SKM-1 (cell line): ENCODE results near the gene TUBGCP2.

Experiments
- DNase-seq: peaks from one replicate; lab custom pipeline; 2025; ENCODE audit not compliant: unreplicated experiment; lab: John Stamatoyannopoulos, UW

TUBGCP2 gene

DNA sequence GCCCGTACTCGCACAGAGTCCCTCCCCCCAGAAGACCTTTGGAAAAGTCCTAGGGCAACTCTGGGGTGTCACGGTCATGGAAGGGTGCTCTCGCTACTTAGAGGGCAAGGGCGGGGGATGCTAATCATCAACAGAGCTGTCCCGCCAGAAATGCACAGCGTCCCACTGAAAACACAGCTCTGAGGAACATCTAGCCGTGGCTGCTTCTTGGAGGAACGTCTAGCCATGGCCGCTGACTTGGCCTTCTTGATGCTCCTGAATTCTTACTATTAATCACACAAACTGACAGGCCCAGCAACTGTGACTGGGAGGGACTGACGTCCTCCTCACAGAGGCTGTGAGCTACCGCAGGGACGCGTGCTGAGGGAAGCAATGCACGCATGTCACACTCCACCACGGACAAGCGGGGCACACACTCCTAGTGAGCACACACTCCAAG lies 1.7 kb downstream of the TUBGCP2 start:
- DNase-seq, result no peak

DNA sequence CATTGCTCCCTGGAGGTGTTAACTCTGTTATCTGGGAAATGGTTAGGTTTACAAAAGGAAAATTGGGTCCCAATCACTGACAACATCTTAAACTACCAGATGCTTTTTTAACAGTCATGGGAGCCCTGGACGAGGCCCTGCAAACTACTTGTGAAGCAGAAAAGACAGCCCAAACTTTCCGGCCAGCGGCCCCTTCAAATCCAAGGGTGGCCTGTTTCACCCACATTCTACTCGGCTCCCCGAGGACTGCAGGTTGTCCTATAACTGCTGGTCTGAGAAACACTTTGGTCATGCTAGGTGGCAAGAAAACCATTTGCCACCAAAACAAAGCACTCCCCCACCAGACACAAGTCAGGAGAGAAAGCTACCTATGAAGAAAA lies 2.6 kb downstream of the TUBGCP2 start:
- DNase-seq, result no peak

DNA sequence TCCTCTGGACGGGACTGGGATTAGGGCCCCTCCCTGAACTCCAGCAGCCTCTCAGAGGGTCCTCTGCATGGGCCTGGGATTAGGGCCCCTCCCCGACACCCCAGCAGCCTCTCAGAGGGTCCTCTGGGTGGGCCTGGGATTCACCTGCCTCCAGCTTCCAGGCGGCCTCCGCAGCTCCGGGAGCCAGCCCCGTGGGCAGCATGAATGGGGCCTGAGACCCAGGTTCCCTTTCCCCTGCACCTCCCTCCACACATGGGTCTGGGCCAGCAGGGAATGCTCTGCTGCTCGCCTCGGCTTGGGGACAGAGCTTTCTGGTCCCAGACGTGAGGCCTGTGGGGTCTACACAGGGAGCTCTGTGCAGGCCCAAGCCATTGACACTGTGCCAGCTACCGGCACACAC lies 5.5 kb downstream of the TUBGCP2 start:
- DNase-seq, result no peak

DNA sequence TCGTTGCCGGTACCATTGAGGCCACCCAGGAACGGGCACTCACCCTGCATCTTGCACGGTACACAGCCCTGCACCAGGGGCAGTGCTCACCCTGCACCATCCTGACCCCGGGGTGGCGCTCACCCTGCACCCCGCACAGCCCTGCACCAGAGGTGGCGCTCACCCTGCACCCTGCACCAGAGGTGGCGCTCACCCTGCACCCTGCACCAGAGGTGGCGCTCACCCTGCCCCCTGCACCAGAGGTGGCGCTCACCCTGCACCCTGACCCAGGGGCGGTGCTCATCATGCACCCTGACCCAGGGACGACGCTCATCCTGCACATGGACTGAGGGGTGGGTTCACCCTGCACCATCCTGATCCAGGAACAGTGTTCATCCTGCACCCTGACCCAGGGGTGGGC lies 6.4 kb downstream of the TUBGCP2 start:
- DNase-seq, result no peak

DNA sequence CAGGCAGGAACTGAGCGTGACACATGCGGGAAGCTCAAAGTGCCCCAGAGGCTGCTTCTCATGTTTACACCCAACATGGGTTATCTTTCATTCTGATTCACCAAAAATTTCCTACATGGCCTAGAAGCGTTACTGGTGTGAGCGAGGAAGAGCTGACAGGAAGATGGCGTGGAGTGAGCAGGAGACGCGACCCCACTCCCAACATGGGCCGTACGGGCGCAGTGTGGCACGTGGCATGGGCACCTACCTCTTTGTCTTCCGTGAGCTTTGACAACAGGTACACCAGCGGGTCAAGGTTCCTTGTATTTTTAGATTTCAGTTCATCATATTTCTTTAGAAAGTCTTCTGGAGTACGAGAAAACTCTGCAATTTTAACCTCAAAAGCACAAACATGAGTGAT lies 8.9 kb downstream of the TUBGCP2 start:
- DNase-seq, result no peak

DNA sequence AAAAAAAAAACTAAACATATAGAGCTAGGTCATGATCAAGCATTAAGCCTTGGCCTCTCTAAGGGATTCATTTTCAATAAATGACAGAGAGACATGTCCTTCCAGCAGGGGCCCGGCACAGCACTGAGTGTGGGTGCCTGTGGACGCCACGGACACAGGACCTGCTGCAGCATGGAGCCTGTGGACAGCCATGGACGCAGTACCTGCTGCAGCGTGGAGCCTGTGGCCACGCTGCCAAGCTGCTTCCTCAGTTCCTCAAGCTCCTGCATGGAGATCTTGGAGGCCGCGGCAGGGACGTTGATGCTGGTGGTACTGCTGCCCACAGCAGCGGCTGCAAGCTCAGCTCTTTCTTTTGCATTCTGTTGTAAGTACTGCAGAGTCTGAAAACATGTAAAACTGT lies 9.4 kb downstream of the TUBGCP2 start:
- no peak for DNase-seq

DNA sequence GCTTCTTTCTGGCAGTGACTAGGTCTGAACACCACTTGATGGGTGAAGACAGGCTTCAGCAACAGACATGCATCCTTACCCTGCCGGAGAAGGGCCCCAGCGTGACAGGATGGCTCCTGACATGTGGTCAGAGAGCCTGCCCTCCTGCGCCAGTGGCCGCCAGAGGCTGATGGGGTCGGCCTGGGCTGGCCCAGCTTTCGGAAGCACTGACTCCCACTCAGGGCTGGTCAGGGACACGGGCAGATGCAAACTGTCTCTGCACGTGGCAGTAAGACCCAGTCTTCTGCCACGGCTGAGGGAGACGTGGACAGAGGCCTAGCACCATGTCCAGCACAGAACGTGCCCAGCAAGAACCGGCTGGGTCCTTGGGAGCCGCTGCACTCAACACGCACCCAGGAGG lies 10.2 kb downstream of the TUBGCP2 start:
- no peak for DNase-seq

DNA sequence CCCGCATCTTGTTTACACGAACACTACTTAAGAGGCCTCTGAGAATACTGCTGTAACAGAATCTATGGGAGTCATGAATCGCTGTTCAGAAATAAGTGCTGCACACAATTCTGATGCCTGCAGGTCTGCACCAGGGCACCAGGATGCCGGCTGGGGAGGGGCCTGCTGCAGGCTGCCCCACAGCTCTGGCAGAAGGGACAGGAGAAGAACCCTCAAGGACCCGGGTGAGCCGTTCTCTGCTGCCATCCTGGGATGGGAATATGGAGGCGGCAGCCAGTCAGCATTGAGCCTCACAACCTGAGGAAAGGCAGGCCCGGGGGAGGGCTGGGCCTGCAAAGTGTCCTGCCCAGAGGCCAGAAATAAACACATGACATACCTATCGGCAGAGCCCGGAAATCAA lies 11.2 kb downstream of the TUBGCP2 start:
- DNase-seq, result no peak

DNA sequence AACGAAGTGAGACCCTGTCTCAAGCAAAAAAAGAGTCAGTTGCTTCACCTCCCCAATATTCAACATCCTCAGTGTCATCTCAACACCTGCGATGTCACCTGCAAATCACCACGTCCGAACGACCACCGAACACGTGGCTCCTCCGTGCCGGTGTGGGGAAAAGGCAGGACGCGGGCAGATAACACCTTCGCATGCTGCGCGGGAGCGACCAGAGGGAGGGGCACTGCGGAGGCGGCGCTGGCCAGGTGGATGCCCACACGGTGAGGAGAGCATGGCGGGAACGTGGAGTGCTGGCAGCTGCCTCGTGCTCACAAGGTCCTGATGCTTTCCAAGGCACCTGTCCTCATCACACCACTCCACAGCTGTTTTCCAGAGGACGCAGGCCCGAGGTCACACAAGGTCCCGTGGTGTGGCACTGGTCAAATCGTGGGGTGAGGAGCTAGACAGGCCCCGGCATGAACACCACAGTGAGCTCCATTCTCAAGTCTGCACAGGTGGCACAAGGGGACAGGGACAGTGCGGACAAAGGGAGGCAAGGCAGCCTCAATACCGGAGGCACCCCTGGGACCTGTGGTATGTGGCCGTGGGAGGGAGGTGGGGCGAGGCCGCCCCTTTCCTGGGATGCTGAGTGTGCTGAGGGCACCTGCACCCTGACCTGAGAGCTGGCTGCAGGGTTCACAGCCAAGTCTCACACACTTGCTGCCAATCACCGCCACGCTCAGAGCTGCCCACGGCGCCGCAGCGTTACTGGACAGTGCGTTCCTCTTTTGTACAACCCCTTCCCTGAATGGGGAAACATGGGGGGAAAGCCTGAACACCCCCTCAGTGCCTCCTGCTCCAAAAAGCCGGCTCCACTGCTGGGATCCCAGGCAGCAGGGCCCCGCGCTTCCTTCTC lies 13.0 kb downstream of the TUBGCP2 start:
- DNase-seq, result no peak

DNA sequence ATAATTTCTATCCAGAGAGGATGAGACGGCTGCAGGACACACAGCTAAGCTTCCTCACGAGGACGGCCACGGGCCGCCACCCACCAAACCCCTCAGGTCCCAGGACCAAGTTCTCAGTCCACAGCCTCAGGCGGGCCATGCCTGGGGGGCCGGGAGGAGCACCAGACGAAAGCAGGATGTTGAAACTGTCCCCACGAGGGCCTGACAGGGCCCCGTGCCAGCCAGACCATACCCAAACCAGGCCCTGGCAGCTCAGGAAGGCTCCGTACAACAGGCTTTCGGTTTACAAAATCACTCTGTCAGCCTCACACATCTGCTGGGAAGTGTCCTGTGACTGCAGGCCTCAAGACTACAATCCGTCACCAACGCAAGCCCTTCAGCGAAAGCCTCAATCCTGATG lies 14.5 kb downstream of the TUBGCP2 start:
- DNase-seq, result no peak

DNA sequence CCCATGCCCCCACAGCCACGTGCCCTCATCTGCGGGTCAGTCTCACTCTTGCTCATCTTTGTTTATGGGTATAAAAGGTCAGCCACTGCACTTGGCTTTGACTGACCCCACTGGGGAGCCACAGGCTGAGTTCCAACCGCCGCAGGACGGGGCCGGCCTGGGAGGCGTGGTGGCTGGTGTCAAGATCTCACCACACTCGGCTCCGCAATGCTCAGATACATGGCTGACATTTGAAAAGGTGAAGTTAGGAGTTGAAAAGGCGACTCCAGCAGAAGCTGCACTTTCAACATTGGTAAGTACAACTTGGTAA lies 14.9 kb downstream of the TUBGCP2 start:
- no peak for DNase-seq

DNA sequence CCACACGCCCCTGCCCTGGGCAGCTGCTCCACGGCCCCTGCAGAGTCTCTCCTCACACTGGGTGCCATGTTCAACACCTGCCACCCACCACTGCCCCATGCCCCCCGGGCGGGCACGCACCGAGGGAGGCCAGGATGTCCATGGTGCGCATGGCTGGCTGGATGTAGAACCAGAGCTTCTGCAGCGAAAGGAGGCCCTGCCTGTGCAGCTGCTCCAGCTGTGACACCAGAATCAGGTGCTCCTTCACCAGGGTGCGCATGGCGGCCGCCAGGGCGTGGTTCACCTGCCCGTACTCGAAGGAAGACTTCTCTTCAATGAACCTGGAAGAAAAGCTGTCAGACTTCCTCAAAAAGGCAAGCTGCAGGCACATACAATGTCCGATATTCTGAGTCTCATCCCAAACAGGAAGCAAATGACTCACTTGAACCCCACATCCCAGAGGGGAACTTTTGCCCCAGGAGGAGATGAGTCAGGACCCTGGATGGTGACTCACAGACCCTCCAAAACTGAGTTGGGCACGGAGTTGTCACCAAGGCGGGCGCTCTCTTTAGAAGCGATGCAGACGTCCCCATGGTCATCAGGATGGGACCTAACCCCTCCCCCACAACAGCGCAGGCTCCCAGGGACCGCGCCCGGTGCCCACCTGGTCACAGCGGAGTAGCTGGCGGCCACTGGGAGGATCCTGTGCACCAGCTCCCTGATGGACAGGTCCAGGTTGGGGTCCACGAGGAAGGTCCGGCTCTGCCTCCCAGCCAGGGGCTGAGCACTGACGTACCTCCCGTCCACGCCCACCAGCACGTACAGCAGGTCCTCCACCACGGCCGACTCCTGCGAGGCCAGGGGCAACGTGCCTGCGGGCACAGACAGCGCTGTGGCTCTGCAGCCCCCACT lies 15.5 kb downstream of the TUBGCP2 start:
- DNase-seq, result no peak

DNA sequence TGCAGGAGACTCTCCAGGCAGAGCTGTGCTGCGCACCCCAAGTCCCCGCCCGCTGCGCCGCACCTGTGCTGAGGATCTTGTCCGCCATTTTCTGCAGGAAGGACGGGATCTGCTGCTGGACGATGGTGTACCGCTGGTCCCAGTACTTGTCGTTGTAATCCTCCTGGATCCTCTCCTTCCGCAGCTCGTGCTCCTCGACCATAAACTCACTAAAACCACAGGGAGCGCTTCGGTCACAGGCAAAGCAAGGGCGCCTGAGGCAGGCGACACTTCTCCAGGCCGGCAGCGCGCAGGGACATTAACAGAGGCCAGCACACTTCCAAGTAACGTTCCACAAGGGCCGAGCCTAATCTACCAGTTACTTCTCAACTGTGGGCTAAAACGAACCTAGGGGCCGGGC lies 18.9 kb downstream of the TUBGCP2 start:
- no peak for DNase-seq

DNA sequence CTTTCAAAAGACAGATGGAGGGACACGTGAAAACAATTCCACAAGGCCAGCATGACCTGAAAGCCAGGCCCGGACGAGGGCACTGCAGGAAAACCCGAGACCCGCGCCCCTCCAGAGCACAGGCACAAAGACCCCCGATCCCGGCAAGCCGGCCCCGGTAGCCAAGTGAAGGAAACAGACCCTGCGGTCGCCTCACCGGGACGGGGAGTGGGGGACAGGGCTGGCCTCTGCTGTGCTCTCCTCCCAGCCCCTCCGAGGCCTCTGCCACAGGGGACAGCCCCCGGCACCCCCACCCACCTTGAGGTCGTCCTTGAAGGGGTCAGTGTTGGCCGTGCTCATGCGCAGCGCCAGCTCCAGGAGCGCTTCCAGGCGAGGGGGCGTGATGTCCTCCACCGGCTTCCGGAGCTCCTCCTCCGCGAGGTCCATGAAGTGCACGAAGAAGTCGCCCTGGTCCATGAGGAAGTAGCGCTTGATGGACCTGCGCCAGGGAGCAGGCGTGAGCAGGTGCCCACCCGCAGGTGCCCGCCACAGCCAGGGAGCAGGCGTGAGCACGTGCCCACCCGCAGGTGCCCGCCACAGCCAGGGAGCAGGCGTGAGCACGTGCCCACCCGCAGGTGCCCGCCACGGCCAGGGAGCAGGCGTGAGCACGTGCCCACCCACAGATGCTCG lies 20.7 kb downstream of the TUBGCP2 start:
- DNase-seq, result no peak

DNA sequence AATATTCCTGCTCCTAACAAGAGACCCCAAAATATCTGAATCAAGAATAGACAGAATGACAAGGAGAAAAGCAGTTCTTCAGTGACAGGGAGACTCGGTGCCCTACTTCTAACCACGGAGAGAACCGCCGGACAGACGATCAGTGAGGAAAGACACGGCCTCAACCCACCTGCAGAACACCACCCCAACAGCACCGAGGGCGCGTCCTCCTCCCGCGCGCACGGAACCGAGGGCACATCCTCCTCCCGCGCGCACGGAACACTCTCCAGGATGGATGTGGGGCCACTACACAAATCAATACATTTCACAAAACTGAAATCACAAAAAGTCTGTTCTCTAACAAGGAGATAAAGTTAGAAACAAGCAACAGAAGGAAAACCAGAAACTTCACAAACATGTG lies 22.3 kb downstream of the TUBGCP2 start:
- DNase-seq, result no peak

DNA sequence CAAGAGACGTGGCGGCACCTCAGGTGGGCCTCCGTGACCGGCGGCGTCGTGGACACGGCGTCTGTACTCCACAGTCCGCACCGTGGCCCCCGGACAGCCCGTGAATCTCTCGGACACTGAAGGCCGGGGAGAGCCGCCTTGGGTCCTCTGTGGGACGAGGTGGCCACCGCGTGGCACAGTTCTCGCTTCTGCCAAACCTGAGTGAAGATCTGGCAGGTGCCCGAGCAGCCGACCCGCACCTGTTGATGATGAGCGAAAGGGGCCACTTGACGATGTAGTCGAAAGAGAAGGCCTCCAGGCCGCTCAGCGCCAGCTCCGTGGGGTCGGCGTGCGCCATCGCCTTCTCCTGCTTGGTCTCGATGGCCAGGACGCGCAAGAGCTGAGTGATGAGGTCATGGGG lies 23.5 kb downstream of the TUBGCP2 start:
- no peak for DNase-seq

DNA sequence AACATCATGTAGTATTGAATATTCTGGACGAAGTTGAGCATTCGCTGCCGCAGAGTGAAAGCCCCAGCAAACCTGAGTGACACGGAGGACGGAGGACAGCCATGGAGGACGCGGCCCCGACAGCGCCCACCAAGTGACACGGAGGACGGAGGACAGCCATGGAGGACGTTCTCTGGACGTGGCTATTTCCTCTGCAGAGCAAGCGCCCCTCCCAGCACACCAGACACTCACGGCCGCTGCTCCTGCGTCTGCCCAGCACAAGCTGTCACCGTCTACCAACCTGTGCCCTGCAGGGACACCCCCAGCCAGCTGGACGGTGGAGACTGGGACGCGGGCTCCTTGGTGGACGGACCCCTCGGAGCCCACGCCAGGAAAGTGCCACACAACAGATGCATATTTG lies 24.7 kb downstream of the TUBGCP2 start:
- DNase-seq, result no peak

DNA sequence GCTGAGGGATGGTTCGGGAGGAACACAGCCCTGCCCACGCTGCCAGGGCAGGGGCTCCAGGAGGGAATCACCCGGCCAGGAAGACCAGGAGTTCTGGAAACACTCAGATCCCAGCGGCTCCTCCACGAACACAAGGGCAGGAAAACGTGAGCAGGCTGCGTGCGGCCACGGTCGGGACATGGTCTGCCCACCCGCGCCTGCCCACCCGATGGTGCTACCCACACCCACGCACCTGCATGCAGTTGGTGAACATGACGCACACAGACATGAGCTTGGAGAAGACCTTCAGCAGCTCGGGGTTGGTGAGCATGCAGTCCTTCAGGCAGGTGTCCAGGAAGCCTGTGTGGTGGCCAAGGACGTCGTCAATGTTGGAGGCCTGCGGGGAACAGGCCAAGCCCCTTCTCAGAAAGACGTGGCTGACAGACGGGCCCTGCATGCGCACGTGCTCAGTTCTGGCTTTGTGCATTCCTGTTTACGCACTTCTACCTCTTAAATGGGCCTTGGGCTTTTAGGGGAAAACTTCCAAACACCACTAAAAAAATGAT lies 25.8 kb downstream of the TUBGCP2 start:
- DNase-seq, result no peak

DNA sequence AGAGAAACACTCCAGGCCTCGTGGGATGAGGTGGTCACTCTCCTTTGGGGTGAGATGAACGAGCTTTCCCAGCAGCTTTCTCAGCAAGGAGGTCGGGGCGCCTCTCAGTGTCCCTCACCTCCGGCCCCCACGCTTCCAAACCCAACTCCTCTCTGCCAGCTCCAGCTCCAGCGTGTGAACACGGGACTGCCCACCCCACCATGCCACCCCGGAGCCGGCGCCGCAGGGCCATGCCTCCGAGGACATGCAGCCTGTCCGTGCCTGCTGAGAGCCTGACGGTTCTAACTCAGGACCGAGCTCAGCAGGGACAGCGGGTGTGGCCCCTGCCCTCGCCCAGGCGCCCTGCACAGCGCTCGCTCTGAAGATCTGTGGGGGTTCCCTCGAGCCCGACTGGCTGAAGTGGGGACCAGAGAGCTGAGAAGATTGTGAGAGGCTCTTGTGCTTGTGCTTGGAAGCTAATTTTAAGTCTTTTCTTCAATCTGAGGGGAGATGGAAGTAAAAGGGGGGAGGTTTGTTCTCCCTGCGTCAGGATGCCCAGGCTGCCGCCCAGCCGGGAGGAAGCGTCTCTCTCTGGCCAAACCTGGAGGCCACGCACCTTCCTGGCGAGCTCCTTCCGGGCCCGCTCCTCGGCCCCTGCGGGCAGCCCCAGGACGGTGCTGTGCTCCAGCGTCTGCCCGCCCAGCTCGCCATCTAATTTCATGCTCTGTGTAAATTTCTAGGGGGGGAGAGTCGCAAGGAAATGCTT lies 26.9 kb downstream of the TUBGCP2 start:
- no peak for DNase-seq

DNA sequence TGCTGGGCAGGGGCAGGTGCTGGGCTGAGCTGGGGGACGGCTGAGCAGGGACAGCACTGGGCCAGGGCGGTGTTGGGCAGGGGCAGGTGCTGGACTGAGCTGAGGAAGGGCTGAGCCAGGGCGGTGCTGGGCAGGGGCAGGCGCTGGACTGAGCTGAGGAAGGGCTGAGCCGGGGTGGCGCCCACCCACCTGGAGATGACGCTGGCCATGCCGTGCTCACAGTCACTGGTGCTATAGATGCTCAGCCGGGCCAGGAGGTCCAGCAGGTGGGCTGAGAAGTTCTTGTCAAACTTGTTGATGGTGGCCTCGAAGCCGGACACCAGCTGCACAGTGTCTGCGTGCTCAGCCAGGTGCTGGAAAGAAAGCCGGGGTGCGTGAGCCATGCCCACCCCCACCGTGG lies 27.6 kb downstream of the TUBGCP2 start:
- DNase-seq, result no peak
